ENCODE results near the gene VTI1B.

DNA sequence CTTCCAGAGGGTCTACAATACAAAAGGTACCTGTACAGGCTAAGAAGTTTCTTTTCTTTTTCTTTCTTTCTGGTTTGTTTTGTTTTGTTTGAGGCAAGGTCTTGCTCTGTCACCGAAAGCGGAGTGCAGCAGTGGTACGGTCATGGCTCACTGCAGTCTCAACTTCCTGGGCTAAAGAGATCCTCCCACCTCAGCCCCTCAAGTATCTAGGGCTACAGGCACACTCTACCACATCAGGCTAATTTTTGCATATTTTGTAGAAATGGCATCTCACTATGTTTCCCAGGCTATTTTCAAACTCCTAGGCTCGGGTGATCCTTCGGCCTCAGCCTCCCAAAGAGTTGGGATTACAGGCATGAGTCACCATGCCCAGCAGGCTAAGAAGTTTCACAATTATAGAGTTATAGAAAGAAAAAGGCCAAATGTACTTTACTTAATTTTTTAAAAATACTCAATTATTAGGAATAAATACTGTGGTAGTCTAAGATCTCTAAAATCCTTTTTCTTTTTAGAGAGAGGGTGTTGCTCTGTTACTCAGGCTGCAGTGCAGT, 71.4 kb downstream of the VTI1B start:
- TF ChIP-seq, protein P1, sequence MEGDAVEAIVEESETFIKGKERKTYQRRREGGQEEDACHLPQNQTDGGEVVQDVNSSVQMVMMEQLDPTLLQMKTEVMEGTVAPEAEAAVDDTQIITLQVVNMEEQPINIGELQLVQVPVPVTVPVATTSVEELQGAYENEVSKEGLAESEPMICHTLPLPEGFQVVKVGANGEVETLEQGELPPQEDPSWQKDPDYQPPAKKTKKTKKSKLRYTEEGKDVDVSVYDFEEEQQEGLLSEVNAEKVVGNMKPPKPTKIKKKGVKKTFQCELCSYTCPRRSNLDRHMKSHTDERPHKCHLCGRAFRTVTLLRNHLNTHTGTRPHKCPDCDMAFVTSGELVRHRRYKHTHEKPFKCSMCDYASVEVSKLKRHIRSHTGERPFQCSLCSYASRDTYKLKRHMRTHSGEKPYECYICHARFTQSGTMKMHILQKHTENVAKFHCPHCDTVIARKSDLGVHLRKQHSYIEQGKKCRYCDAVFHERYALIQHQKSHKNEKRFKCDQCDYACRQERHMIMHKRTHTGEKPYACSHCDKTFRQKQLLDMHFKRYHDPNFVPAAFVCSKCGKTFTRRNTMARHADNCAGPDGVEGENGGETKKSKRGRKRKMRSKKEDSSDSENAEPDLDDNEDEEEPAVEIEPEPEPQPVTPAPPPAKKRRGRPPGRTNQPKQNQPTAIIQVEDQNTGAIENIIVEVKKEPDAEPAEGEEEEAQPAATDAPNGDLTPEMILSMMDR (conservative IDR thresholded peaks at IDR 0.05): no peak
- no peak for TF ChIP-seq EZH2 (IDR thresholded peaks at IDR 0.05; ENCODE audit: low read depth)
